Astrocyte (in vitro differentiated cells and primary cell): Measurements from ENCODE around the gene PXT1. TPM values are rescaled to one million over a fixed set of nuclear protein-coding genes. Genes with fewer than 3 reads are reported as not detected.

ENCODE experiments used
- DNase-seq: peaks from one replicate; pipeline ENCODE4 v3.0.0-alpha.2; 2010; ENCODE audit warnings: low read depth
- FAIRE-seq: peaks from 2 replicates; lab custom pipeline; 2011; peaks lifted over from hg19 to GRCh38; lab: Jason Lieb, UNC
- H2AFZ ChIP-seq: 2 replicates; pipeline ENCODE4 v1.6.0; 2012; ENCODE audit warnings: low read depth, low read length, inconsistent platforms
- H3K27ac ChIP-seq: 2 replicates; pipeline ENCODE4 v1.5.1; 2011; ENCODE audit warnings: low read depth, low read length, inconsistent platforms
- H3K27me3 ChIP-seq: 2 replicates; pipeline ENCODE4 v1.6.0; 2011; ENCODE audit warnings: low read length, inconsistent platforms; ENCODE audit not compliant: insufficient read depth
- H3K36me3 ChIP-seq: 2 replicates; pipeline ENCODE4 v1.5.1; 2011; ENCODE audit warnings: low read length, inconsistent platforms; ENCODE audit not compliant: insufficient read depth
- H3K4me1 ChIP-seq: 2 replicates; pipeline ENCODE4 v1.5.1; 2011; ENCODE audit warnings: low read length, inconsistent platforms; ENCODE audit not compliant: insufficient read depth
- H3K4me2 ChIP-seq: 2 replicates; pipeline ENCODE4 v1.6.0; 2012; ENCODE audit warnings: low read length, inconsistent platforms
- H3K4me3 ChIP-seq: 2 replicates; pipeline ENCODE4 v1.5.1; 2011; ENCODE audit warnings: low read depth, mild to moderate bottlenecking, low read length, inconsistent platforms; ENCODE audit not compliant: insufficient read depth
- H3K79me2 ChIP-seq: 2 replicates; pipeline ENCODE4 v1.6.0; 2012; ENCODE audit warnings: mild to moderate bottlenecking, low read length, inconsistent platforms; ENCODE audit not compliant: insufficient read depth
- H3K9ac ChIP-seq: 2 replicates; pipeline ENCODE4 v1.6.0; 2012; ENCODE audit warnings: mild to moderate bottlenecking, low read length, inconsistent platforms
- H3K9me3 ChIP-seq: 2 replicates; pipeline ENCODE4 v1.5.1; 2012; ENCODE audit warnings: low read depth, mild to moderate bottlenecking, low read length, inconsistent platforms; ENCODE audit not compliant: insufficient read depth
- H4K20me1 ChIP-seq: 2 replicates; pipeline ENCODE4 v1.6.0; 2012; ENCODE audit warnings: low read length, inconsistent platforms; ENCODE audit not compliant: insufficient read depth
- H3K27ac Mint-ChIP-seq: one replicate; pipeline ENCODE4 v1.8.0; 2021; ENCODE audit warnings: mild to moderate bottlenecking, mixed read lengths; ENCODE audit not compliant: unreplicated experiment
- H3K27me3 Mint-ChIP-seq: one replicate; pipeline ENCODE4 v1.8.0; 2021; ENCODE audit warnings: low read depth, mixed read lengths; ENCODE audit not compliant: unreplicated experiment
- H3K36me3 Mint-ChIP-seq: one replicate; pipeline ENCODE4 v1.8.0; 2021; ENCODE audit warnings: low read depth, mixed read lengths; ENCODE audit not compliant: unreplicated experiment
- H3K4me1 Mint-ChIP-seq: one replicate; pipeline ENCODE4 v1.8.0; 2021; ENCODE audit warnings: low read depth, mixed read lengths; ENCODE audit not compliant: unreplicated experiment
- H3K4me3 Mint-ChIP-seq: one replicate; pipeline ENCODE4 v1.8.0; 2021; ENCODE audit warnings: mild to moderate bottlenecking, moderate library complexity, mixed read lengths; ENCODE audit not compliant: unreplicated experiment
- H3K9me3 Mint-ChIP-seq: one replicate; pipeline ENCODE4 v1.8.0; 2021; ENCODE audit warnings: mild to moderate bottlenecking, mixed read lengths; ENCODE audit not compliant: unreplicated experiment
- CTCF ChIP-seq: IDR thresholded peaks from 2 replicates; pipeline ENCODE4 v1.5.1; 2011; ENCODE audit warnings: low read depth, mild to moderate bottlenecking, inconsistent platforms, low read length, moderate library complexity; ENCODE audit not compliant: insufficient read depth
- EZH2 ChIP-seq: IDR thresholded peaks from 2 replicates; pipeline ENCODE4 v1.6.1; 2012; ENCODE audit warnings: mild to moderate bottlenecking, low read length, inconsistent platforms; ENCODE audit not compliant: insufficient read depth
- total RNA-seq: library from RNA; stranded (reverse); gene quantifications from 2 replicates; pipeline ENCODE4 v1.2.1, GENCODE V29; 2021

Gene PXT1
- total RNA-seq, 1 donor from 2014 or later = 0.09 TPM

- H3K79me2 ChIP-seq = peaks cover 69% of the 10 kb centered on the region
- no peaks in the 10 kb centered on the region for H3K4me1 ChIP-seq
- Mint-ChIP-seq H3K4me3 (no peak overlapping the region), H3K27ac (no peak overlapping the region), H3K27me3 (no peaks in the 10 kb centered on the region), H3K36me3 (peaks cover 1% of the 10 kb centered on the region), H3K9me3 (no peaks in the 10 kb centered on the region), H3K4me1 (peaks cover 1% of the 10 kb centered on the region)
- no peak overlapping the region for H3K4me3 ChIP-seq
- no peak for TF ChIP-seq EZH2
- TF ChIP-seq CTCF = no peak
- H3K27me3 ChIP-seq = no peaks in the 10 kb centered on the region
- H3K9me3 ChIP-seq = no peaks in the 10 kb centered on the region
- FAIRE-seq = no peak
- peaks cover 40% of the 10 kb centered on the region for H4K20me1 ChIP-seq
- H3K36me3 ChIP-seq = peaks cover 11% of the 10 kb centered on the region
- no peak for DNase-seq
- H3K4me2 ChIP-seq = no peak overlapping the region
- no peak overlapping the region for H3K27ac ChIP-seq
- no peak overlapping the region for H2AFZ ChIP-seq
- H3K9ac ChIP-seq = no peak overlapping the region
These were observed 26.6 kb upstream of the PXT1 start for GRCh38 chr6:36469148-36469661.

GRCh38 chr6:36467625-36468024 is 25.0 kb upstream of the PXT1 start:
- DNase-seq (no peak), FAIRE-seq (no peak)
- Mint-ChIP-seq H3K27me3 (no peaks in the 10 kb centered on the region), H3K4me3 (no peak overlapping the region), H3K36me3 (peaks cover 3% of the 10 kb centered on the region), H3K9me3 (no peaks in the 10 kb centered on the region), H3K27ac (no peak overlapping the region), H3K4me1 (peaks cover 8% of the 10 kb centered on the region)
- H3K9ac ChIP-seq = no peak overlapping the region
- no peaks in the 10 kb centered on the region for H3K9me3 ChIP-seq
- no peak overlapping the region for H3K4me3 ChIP-seq
- H3K36me3 ChIP-seq = peaks cover 11% of the 10 kb centered on the region
- peaks cover 83% of the 10 kb centered on the region for H3K79me2 ChIP-seq
- TF ChIP-seq EZH2 (no peak), CTCF (no peak)
- no peaks in the 10 kb centered on the region for H3K4me1 ChIP-seq
- no peaks in the 10 kb centered on the region for H3K27me3 ChIP-seq
- no peak overlapping the region for H3K4me2 ChIP-seq
- no peak overlapping the region for H3K27ac ChIP-seq
- no peak overlapping the region for H2AFZ ChIP-seq
- H4K20me1 ChIP-seq = peaks cover 52% of the 10 kb centered on the region

GRCh38 chr6:36464233-36464632 is 21.6 kb upstream of the PXT1 start:
- no peak overlapping the region for H2AFZ ChIP-seq
- Mint-ChIP-seq H3K36me3 (peaks cover 9% of the 10 kb centered on the region), H3K4me3 (no peak overlapping the region), H3K27me3 (no peaks in the 10 kb centered on the region), H3K9me3 (no peaks in the 10 kb centered on the region), H3K27ac (no peak overlapping the region), H3K4me1 (peaks cover 8% of the 10 kb centered on the region)
- FAIRE-seq (no peak), DNase-seq (no peak)
- H4K20me1 ChIP-seq = peaks cover 63% of the 10 kb centered on the region
- no peaks in the 10 kb centered on the region for H3K4me1 ChIP-seq
- peaks cover 97% of the 10 kb centered on the region for H3K79me2 ChIP-seq
- H3K27ac ChIP-seq = no peak overlapping the region
- H3K4me2 ChIP-seq = no peak overlapping the region
- H3K27me3 ChIP-seq = no peaks in the 10 kb centered on the region
- no peak overlapping the region for H3K4me3 ChIP-seq
- no peaks in the 10 kb centered on the region for H3K9me3 ChIP-seq
- no peaks in the 10 kb centered on the region for H3K36me3 ChIP-seq
- TF ChIP-seq EZH2 (no peak), CTCF (no peak)
- no peak overlapping the region for H3K9ac ChIP-seq
